Suprapubic skin (tissue), 4 donors: Measurements from ENCODE around the gene PTGER1.

Experiments used
- CTCF ChIP-seq, 2 donors: fragments of 200-600 bp in 1 of 2; fragments of 450-650 bp in 1 of 2; sonication (generic) in 1 of 2; IDR thresholded peaks; one replicate each; pipeline ENCODE4 v1.5.1; 2016 to 2019; ENCODE audit warnings: antibody characterized with exemption in 2 of 2, mild to moderate bottlenecking in 1 of 2, moderate library complexity in 1 of 2
- EP300 ChIP-seq: sonication (generic); formaldehyde crosslinking; IDR thresholded peaks from one replicate; pipeline ENCODE4 v1.6.1; 2017; ENCODE audit warnings: antibody characterized with exemption
- POLR2AphosphoS5 ChIP-seq, 3 donors: sonication (generic); formaldehyde crosslinking; IDR thresholded peaks; one replicate each; pipeline ENCODE4 v1.6.1; 2017; ENCODE audit warnings: antibody characterized with exemption in 3 of 3

- no peak for TF ChIP-seq EP300
- TF ChIP-seq POLR2AphosphoS5 (IDR thresholded peaks at IDR 0.05) = no peak
- TF ChIP-seq CTCF (IDR thresholded peaks at IDR 0.05) = no peak
Observed at GRCh38 chr19:14520543-14520942, 45.4 kb upstream of the PTGER1 start.
